ENCODE data around the gene GALNT17. TPM values are rescaled to one million over a fixed set of nuclear protein-coding genes. Genes with fewer than 3 reads are reported as not detected.

The GALNT17 gene
- total RNA-seq, 2 donors from 2014 or later = not detected

GRCh38 chr7:71298378-71298777 is 166.4 kb downstream of the GALNT17 start:
- no peak overlapping the region for H3K4me3 Mint-ChIP-seq
- ATAC-seq (no peak), DNase-seq (ENCODE audit: low spot score) (no peak)
- no peaks in the 10 kb centered on the region for H3K36me3 Mint-ChIP-seq
- no peaks in the 10 kb centered on the region for H3K27me3 Mint-ChIP-seq
- no peaks in the 10 kb centered on the region for H3K4me1 Mint-ChIP-seq (ENCODE audit: low read depth in 2 of 2)
- no peaks in the 10 kb centered on the region for H3K9me3 Mint-ChIP-seq
- no peak overlapping the region for H3K27ac Mint-ChIP-seq

- H3K27me3 Mint-ChIP-seq = no peaks in the 10 kb centered on the region
- no peaks in the 10 kb centered on the region for H3K9me3 Mint-ChIP-seq
- H3K4me1 Mint-ChIP-seq (ENCODE audit: low read depth in 2 of 2) = no peaks in the 10 kb centered on the region
- H3K27ac Mint-ChIP-seq = no peak overlapping the region
- no peaks in the 10 kb centered on the region for H3K36me3 Mint-ChIP-seq
- H3K4me3 Mint-ChIP-seq = no peak overlapping the region
- DNase-seq (ENCODE audit: low spot score) = no peak
- no peak for ATAC-seq
Measured at GRCh38 chr7:71300086-71300485, 168.1 kb downstream of the GALNT17 start.

GRCh38 chr7:71300603-71301002 is 168.7 kb downstream of the GALNT17 start:
- ATAC-seq = no peak
- no peaks in the 10 kb centered on the region for H3K9me3 Mint-ChIP-seq
- no peak overlapping the region for H3K27ac Mint-ChIP-seq

DNA sequence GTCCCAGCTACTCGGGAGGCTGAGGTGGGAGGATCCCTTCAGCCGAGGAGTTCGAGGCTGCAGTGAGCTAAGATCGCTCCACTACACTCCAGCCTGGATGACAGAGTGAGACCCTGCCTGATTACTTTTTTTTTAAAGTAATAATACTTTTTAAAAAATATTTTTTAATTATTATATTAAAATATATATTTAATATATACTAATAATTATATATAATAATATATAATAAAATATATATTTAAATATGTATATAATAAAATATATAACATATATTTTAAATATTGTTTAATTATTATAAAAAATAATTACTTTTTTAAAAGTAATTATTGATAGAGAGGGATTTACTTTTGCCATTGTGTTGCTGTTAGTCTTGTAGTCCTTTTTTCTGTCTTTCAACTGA is 169.2 kb downstream of the GALNT17 start:
- no peaks in the 10 kb centered on the region for H3K27me3 Mint-ChIP-seq
- no peaks in the 10 kb centered on the region for H3K36me3 Mint-ChIP-seq
- ATAC-seq (no peak), DNase-seq (ENCODE audit: low spot score) (no peak)
- H3K9me3 Mint-ChIP-seq = no peaks in the 10 kb centered on the region
- H3K27ac Mint-ChIP-seq = no peak overlapping the region
- no peaks in the 10 kb centered on the region for H3K4me1 Mint-ChIP-seq (ENCODE audit: low read depth in 2 of 2)
- H3K4me3 Mint-ChIP-seq = no peak overlapping the region

More at GRCh38 chr7:71300603-71301002, 168.7 kb downstream of the GALNT17 start:
- Mint-ChIP-seq H3K4me3 (no peak overlapping the region), H3K36me3 (no peaks in the 10 kb centered on the region), H3K4me1 (ENCODE audit: low read depth in 2 of 2) (no peaks in the 10 kb centered on the region), H3K27me3 (no peaks in the 10 kb centered on the region)
- no peak for DNase-seq (ENCODE audit: low spot score)

- H3K4me1 Mint-ChIP-seq (ENCODE audit: low read depth in 2 of 2) = no peaks in the 10 kb centered on the region
- H3K36me3 Mint-ChIP-seq = peaks cover 4% of the 10 kb centered on the region
- DNase-seq (ENCODE audit: low spot score) = no peak
- H3K4me3 Mint-ChIP-seq = no peak overlapping the region
- no peaks in the 10 kb centered on the region for H3K27me3 Mint-ChIP-seq
- peaks cover 3% of the 10 kb centered on the region for H3K9me3 Mint-ChIP-seq
- H3K27ac Mint-ChIP-seq = no peak overlapping the region
- no peak for ATAC-seq
Measured at GRCh38 chr7:71303566-71303965, 171.6 kb downstream of the GALNT17 start.

DNA sequence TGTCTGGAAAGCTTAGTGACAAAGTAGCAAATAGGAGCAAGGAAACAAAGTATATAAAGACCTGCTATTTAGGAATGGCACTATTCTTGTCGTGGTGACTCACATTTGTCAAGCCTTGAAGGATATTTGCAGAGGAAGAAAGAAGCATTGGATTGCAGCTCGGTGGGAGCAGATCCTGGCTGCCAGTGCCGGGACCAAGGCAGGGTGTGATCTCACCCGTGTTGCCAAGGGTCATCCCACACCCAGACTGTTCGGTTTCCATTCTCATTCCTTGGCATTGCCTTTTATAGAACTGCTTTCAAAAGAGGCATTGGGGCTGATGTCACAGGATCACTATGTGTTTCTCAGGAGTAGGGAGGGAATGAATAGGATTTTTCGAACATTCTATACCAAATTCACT is 176.2 kb downstream of the GALNT17 start:
- H3K4me1 Mint-ChIP-seq (ENCODE audit: low read depth in 2 of 2) = no peaks in the 10 kb centered on the region
- H3K9me3 Mint-ChIP-seq = peaks cover 11% of the 10 kb centered on the region
- no peak overlapping the region for H3K4me3 Mint-ChIP-seq
- no peak for DNase-seq (ENCODE audit: low spot score)
- H3K36me3 Mint-ChIP-seq = peaks cover 4% of the 10 kb centered on the region
- no peaks in the 10 kb centered on the region for H3K27me3 Mint-ChIP-seq
- ATAC-seq = no peak
- H3K27ac Mint-ChIP-seq = no peak overlapping the region

DNA sequence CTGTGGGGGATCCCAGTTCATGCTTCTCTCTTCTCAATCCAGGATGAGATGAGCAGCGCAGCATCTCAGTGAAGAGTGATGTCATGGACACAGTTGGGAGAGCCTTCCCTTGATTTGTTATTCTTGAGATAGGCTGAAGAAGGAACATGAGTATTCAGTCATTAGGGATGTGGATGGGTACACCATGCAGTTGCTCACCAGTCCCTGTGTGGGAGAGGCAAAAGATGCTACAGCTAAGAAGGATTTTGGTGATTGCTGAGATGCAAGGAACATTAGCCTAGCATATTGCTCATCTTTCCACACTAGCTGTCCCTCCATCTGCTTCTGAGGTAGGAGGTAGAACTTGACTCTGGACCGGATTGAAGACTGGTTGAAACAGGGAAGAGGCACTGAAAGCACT is 179.6 kb downstream of the GALNT17 start:
- H3K4me3 Mint-ChIP-seq = no peak overlapping the region
- H3K27me3 Mint-ChIP-seq = no peaks in the 10 kb centered on the region
- H3K27ac Mint-ChIP-seq = no peak overlapping the region
- H3K9me3 Mint-ChIP-seq = peaks cover 12% of the 10 kb centered on the region
- peaks cover under 1% of the 10 kb centered on the region for H3K36me3 Mint-ChIP-seq
- DNase-seq (ENCODE audit: low spot score) (no peak), ATAC-seq (no peak)
- no peaks in the 10 kb centered on the region for H3K4me1 Mint-ChIP-seq (ENCODE audit: low read depth in 2 of 2)

DNA sequence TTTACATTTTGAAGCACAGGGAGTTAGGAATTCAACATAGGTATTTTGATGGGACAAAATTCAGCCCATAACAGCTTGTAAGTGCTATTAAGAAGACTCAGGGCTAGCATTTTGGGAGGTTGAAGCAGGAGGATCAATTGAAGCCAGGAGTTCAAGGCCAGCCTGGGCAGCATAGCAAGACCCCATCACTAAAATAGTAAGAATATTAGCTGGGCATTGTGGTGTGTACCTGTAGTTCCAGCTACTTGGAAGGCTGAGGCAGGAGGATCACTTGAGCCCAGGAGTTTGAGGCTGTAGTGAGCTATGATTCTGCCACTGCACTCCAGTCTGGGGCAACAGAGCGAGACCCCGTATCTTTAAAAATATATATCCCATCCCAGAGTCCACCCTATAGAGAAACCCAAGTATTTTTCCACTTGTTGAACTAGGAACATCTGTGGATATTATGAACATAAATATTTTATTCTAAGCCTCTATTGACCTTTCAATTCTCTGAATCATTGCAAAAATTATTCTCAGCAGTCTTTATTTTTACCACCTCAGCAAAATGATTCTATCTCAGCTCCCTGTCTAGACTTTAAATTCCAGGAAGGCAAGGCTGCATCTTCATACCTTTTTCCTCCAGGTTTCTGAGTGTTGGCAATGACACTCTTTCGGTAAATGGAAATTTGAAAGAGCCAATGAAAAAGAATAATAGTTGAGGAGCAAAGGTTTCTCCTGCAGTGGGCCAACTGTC is 181.0 kb downstream of the GALNT17 start:
- H3K4me3 Mint-ChIP-seq = no peak overlapping the region
- no peaks in the 10 kb centered on the region for H3K36me3 Mint-ChIP-seq
- no peak for ATAC-seq
- DNase-seq (ENCODE audit: low spot score) = no peak
- H3K27me3 Mint-ChIP-seq = no peaks in the 10 kb centered on the region
- no peak overlapping the region for H3K27ac Mint-ChIP-seq
- no peaks in the 10 kb centered on the region for H3K4me1 Mint-ChIP-seq (ENCODE audit: low read depth in 2 of 2)
- H3K9me3 Mint-ChIP-seq = peaks cover 12% of the 10 kb centered on the region

GRCh38 chr7:71313553-71313952 is 181.6 kb downstream of the GALNT17 start:
- H3K4me3 Mint-ChIP-seq = no peak overlapping the region
- no peak for ATAC-seq
- no peak for DNase-seq (ENCODE audit: low spot score)
- H3K9me3 Mint-ChIP-seq = peaks cover 12% of the 10 kb centered on the region
- no peaks in the 10 kb centered on the region for H3K4me1 Mint-ChIP-seq (ENCODE audit: low read depth in 2 of 2)
- no peak overlapping the region for H3K27ac Mint-ChIP-seq
- no peaks in the 10 kb centered on the region for H3K27me3 Mint-ChIP-seq
- H3K36me3 Mint-ChIP-seq = no peaks in the 10 kb centered on the region

- Mint-ChIP-seq H3K4me1 (ENCODE audit: low read depth in 2 of 2) (no peaks in the 10 kb centered on the region), H3K9me3 (peaks cover 17% of the 10 kb centered on the region), H3K27me3 (no peaks in the 10 kb centered on the region), H3K27ac (no peak overlapping the region), H3K4me3 (no peak overlapping the region), H3K36me3 (peaks cover 8% of the 10 kb centered on the region)
- DNase-seq (ENCODE audit: low spot score) (no peak), ATAC-seq (no peak)
Measured at GRCh38 chr7:71320916-71321315, 189.0 kb downstream of the GALNT17 start.

GRCh38 chr7:71322201-71322600 is 190.3 kb downstream of the GALNT17 start:
- H3K4me3 Mint-ChIP-seq = no peak overlapping the region
- peaks cover 17% of the 10 kb centered on the region for H3K9me3 Mint-ChIP-seq
- H3K27me3 Mint-ChIP-seq = no peaks in the 10 kb centered on the region
- DNase-seq (ENCODE audit: low spot score) (no peak), ATAC-seq (no peak)
- no peaks in the 10 kb centered on the region for H3K4me1 Mint-ChIP-seq (ENCODE audit: low read depth in 2 of 2)
- no peak overlapping the region for H3K27ac Mint-ChIP-seq
- peaks cover 8% of the 10 kb centered on the region for H3K36me3 Mint-ChIP-seq

DNA sequence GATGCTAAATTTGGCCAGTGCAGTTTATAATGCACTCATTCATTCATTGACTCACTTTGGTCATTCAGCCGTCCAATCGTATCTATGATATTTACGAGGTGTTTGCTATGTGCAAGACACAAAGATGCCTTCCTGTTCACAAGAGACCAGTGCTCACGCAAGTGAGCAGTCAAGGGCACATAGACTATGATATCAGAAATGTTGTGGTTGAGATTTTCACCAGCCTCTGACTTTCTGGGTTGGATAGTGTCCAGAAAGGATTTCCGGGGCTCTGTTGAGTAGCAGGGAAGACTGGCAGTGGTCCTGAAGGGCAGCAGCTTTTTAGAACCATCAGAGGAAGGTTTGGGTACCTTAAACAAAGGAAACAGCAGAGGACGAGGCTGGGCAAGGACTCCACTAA is 191.8 kb downstream of the GALNT17 start:
- Mint-ChIP-seq H3K36me3 (peaks cover 8% of the 10 kb centered on the region), H3K4me1 (ENCODE audit: low read depth in 2 of 2) (no peaks in the 10 kb centered on the region), H3K27ac (no peak overlapping the region), H3K9me3 (peaks cover 17% of the 10 kb centered on the region), H3K4me3 (no peak overlapping the region), H3K27me3 (no peaks in the 10 kb centered on the region)
- ATAC-seq (no peak), DNase-seq (ENCODE audit: low spot score) (no peak)

- no peak overlapping the region for H3K27ac Mint-ChIP-seq
- H3K4me3 Mint-ChIP-seq = no peak overlapping the region
- H3K27me3 Mint-ChIP-seq = no peaks in the 10 kb centered on the region
- no peaks in the 10 kb centered on the region for H3K36me3 Mint-ChIP-seq
- DNase-seq (ENCODE audit: low spot score) (no peak), ATAC-seq (no peak)
- H3K9me3 Mint-ChIP-seq = peaks cover 8% of the 10 kb centered on the region
- H3K4me1 Mint-ChIP-seq (ENCODE audit: low read depth in 2 of 2) = no peaks in the 10 kb centered on the region
Measured at GRCh38 chr7:71325151-71325550, 193.2 kb downstream of the GALNT17 start.

GRCh38 chr7:71326595-71326994 is 194.7 kb downstream of the GALNT17 start:
- peaks cover 12% of the 10 kb centered on the region for H3K9me3 Mint-ChIP-seq
- H3K27ac Mint-ChIP-seq = no peak overlapping the region
- DNase-seq (ENCODE audit: low spot score) (no peak), ATAC-seq (no peak)
- no peak overlapping the region for H3K4me3 Mint-ChIP-seq
- H3K36me3 Mint-ChIP-seq = no peaks in the 10 kb centered on the region
- H3K27me3 Mint-ChIP-seq = no peaks in the 10 kb centered on the region
- H3K4me1 Mint-ChIP-seq (ENCODE audit: low read depth in 2 of 2) = no peaks in the 10 kb centered on the region

DNA sequence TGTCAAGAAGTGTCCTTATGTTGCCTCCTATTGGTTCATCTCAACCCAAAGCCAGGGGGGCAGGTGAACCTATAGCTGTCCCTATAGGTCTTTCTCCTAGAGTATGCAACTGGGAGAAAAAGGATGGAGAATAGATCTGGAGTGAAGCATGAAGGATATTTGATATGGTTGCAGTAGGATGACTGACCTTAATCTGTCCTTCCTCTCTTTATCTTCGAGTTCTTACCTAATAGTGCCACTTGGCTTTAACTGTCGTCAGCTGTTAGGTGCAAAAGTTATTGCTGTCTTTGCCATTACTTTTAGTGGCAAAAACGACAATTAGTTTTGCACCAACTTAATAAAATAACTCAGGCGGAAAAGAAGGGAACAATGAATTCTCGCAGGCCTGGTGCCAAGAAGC is 196.0 kb downstream of the GALNT17 start:
- peaks cover 9% of the 10 kb centered on the region for H3K9me3 Mint-ChIP-seq
- no peak overlapping the region for H3K27ac Mint-ChIP-seq
- ATAC-seq (no peak), DNase-seq (ENCODE audit: low spot score) (no peak)
- no peak overlapping the region for H3K4me3 Mint-ChIP-seq
- no peaks in the 10 kb centered on the region for H3K27me3 Mint-ChIP-seq
- H3K36me3 Mint-ChIP-seq = no peaks in the 10 kb centered on the region
- H3K4me1 Mint-ChIP-seq (ENCODE audit: low read depth in 2 of 2) = no peaks in the 10 kb centered on the region
